RWPE1 (cell line): ENCODE measurements around the gene DTNB.

ENCODE experiments used
- CTCF ChIA-PET: fragments of 350-600 bp; sonication (Branson Sonifier 250); formaldehyde crosslinking; extraction: SDS; loops from one replicate; lab custom pipeline; 2021; lab: Yijun Ruan, JAX
- POLR2A ChIA-PET: fragments of 400-600 bp; formaldehyde crosslinking; extraction: SDS; loops from one replicate; lab custom pipeline; 2020; ENCODE audit warnings: antibody characterized with exemption; ENCODE audit not compliant: low non-redundant PET; lab: Yijun Ruan, JAX
- DNase-seq: peaks from one replicate; pipeline ENCODE4 v3.0.0; 2012; ENCODE audit warnings: low spot score
- H3K27ac ChIP-seq: fragments of 450-650 bp; 2 replicates; pipeline ENCODE4 v1.5.1; 2017
- TF ChIP-seq, protein P1 (sequence below): fragments of 450-650 bp; conservative IDR thresholded peaks from 2 replicates; pipeline ENCODE4 v1.5.1; 2017; ENCODE audit warnings: low read depth, mild to moderate bottlenecking

DTNB gene

DNA sequence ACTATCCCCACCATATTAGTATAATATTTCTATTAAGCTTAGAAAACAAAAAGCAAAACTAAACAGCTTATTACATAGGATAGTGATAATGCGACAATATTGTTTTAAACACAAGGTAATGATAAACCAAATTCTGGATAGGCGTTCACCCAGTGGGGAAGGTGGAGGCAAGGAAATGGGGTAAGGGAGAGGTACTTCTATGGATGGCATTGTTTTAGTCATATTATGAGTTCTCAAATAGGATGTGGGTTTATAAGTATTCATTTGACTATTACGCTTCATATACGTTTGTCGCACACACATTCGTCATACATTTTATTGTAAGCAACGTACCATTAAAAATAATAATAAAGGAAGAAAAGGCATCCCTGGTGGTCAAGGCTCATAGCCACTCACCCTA, 242.8 kb downstream of the DTNB start:
- CTCF ChIA-PET, result interaction anchor here (0.6 kb wide), 1 partner anchor 267 kb away, joined by 3 read pairs; no protein-coding TSS in a partner anchor
- DNase-seq, result no peak
- POLR2A ChIA-PET, result no interaction called here
- TF ChIP-seq, protein P1, sequence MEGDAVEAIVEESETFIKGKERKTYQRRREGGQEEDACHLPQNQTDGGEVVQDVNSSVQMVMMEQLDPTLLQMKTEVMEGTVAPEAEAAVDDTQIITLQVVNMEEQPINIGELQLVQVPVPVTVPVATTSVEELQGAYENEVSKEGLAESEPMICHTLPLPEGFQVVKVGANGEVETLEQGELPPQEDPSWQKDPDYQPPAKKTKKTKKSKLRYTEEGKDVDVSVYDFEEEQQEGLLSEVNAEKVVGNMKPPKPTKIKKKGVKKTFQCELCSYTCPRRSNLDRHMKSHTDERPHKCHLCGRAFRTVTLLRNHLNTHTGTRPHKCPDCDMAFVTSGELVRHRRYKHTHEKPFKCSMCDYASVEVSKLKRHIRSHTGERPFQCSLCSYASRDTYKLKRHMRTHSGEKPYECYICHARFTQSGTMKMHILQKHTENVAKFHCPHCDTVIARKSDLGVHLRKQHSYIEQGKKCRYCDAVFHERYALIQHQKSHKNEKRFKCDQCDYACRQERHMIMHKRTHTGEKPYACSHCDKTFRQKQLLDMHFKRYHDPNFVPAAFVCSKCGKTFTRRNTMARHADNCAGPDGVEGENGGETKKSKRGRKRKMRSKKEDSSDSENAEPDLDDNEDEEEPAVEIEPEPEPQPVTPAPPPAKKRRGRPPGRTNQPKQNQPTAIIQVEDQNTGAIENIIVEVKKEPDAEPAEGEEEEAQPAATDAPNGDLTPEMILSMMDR, result no peak
- H3K27ac ChIP-seq, result no peak overlapping the region

DNA sequence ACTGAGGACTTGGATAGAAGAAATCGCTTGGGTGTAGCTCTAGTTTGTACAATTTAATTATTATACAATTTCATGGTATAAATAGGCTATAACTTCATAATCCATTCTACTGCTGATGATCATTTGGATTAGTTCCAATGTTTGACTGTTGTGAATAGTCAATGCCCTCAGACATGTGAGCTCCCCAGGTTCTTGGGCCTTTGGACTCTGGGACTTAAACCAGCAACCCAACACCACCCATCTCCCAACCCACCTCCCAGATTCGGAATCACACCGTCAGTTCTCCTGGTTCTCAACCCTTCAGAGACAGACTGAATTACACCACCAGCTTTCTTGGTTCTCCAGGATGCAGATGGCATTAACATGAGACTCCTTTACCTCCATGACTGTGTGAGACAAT, 247.1 kb downstream of the DTNB start:
- CTCF ChIA-PET, result interaction anchor here (0.6 kb wide), 2 partner anchors 47 to 64 kb away, joined by 3 to 7 read pairs; no protein-coding TSS in a partner anchor
- TF ChIP-seq, protein P1, result no peak
- POLR2A ChIA-PET, result no interaction called here
- H3K27ac ChIP-seq, result no peak overlapping the region
- DNase-seq, result no peak

DNA sequence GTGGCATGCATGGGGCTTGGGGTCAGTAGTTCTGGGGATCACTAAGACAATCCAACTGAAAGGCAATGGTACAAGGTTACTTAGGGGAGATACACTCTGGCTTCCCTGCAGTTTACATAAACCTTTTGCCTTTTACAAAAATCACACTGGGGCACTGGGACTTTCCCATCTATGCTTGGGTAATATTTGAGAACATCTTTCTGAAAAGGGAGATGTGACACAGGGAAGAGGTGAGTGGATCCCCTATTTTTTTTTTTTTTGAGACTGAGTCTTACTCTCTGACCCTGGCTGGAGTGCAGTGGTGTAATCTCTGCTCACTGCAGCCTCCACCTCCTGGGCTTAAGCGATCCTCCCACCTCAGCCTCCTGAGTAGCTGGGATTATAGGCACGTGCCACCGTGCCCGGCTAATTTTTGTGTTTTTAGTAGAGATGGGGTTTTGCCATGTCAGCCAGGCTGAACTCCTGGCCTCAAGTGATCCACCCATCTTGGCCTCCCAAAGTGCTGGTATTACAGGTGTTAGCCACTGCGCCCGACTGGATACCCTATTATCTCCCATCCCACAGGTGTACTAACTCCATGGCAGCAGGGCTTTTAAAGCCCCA, 248.8 kb downstream of the DTNB start:
- TF ChIP-seq, protein P1, result no peak
- POLR2A ChIA-PET, result no interaction called here
- no peak for DNase-seq
- CTCF ChIA-PET, result no interaction called here
- H3K27ac ChIP-seq, result no peak overlapping the region

DNA sequence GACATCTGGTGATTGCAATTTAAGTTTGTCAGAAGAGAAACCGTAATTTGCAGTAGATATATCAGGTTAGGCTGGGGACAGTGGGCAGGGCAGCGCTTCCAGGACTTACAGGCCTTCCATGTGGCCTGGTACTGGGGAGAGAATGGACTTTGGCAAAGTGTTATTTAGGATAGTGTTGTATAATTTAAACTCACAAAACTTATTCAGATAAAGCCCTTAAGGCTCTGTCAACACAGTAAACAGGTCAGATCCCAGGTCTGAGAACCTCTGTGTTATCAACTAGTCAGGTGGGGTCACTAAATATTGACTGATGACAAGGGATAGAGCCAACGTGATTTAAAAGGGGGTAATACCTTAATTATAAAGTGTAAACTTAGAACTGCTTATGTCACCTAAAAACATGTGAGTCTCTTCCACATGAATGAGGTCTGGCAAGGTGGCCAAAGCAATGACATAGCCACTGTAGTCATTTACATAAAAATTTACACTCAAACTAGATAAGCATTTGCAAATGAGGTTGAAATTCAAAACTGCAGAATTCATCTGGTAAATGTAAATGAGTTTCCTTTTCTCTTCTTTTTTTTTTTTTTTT, 251.5 kb downstream of the DTNB start:
- CTCF ChIA-PET, result no interaction called here
- H3K27ac ChIP-seq, result no peak overlapping the region
- TF ChIP-seq, protein P1, result no peak
- POLR2A ChIA-PET, result no interaction called here
- DNase-seq, result no peak

DNA sequence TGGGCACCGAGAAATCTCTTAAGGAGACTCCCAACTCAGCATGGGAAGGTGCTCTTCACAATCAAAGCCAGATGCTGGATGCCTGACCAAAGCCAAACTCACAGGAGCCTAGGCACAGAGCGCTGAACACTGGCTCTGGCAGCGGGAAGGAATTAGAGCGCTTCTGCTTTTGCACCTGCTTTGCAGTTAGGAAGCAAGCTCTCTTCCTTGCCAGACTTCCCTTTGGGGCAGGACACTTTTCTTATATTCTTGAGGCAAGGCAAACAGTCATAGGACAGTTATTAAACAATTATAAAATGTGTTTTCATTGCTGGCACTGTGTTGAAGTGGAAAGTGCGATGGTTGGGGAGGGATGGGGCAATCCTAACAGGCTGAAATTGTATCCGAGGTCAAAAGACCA, 252.1 kb downstream of the DTNB start:
- ChIA-PET POLR2A (no interaction called here), CTCF (interaction anchor here (0.7 kb wide), 1 partner anchor 12 kb away, joined by 3 read pairs; no protein-coding TSS in a partner anchor)
- TF ChIP-seq, protein P1, result no peak
- no peak for DNase-seq
- no peak overlapping the region for H3K27ac ChIP-seq

DNA sequence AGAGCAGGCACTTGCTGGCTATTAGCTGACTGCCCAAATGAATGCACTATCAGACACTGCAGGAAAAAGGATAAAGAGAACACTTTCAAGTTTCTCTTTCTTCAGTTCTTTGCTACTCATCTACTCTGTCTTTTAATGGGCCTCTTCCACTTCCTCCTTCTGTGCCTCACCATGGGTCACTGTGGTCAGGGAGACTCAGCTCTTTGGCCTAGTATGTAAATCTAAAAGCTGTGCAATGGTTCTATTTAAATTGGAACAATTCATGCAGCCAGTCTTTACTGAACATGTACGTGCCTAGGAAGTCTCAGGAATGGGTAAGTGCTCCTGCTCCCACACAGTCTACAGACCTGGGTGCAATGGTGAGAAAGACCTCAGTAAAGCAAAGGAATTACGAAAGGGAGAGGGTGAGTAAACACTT, 252.5 kb downstream of the DTNB start:
- TF ChIP-seq, protein P1, result no peak
- ChIA-PET CTCF (interaction anchor here (0.7 kb wide), 1 partner anchor 13 kb away, joined by 3 read pairs; no protein-coding TSS in a partner anchor), POLR2A (no interaction called here)
- no peak overlapping the region for H3K27ac ChIP-seq
- DNase-seq, result no peak
